Natural killer cell (primary cell): ENCODE measurements around the gene SGMS2. TPM values are rescaled to one million over a fixed set of nuclear protein-coding genes. Genes with fewer than 3 reads are reported as not detected.
"Not testable (repeated sequence)": the region's sequence is repeated elsewhere in the genome, so short reads cannot be mapped to it uniquely, and the experiment has no call there.

Experiments used
- ATAC-seq, 3 donors: fragments of 150-1000 bp in 2 of 3; fragments of 200-7000 bp in 1 of 3; cut with Tn5 transposase; 1 replicate in 1 of 3; 2 replicates in 2 of 3; pipeline ENCODE4 v1.10.0; 2021; ENCODE audit warnings: mild to moderate bottlenecking in 2 of 3, moderate library complexity in 2 of 3
- DNase-seq, 2 donors: peaks; one replicate each; pipeline versions ENCODE4 v3.0.0 to v3.0.0-alpha.2; 2013 to 2021; ENCODE audit warnings: mixed read lengths in 1 of 2
- H3K27ac ChIP-seq: one replicate; pipeline ENCODE4 v1.5.1; 2013; ENCODE audit warnings: mild to moderate bottlenecking, low read length
- H3K27me3 ChIP-seq: one replicate; pipeline ENCODE4 v1.6.1; 2013; ENCODE audit warnings: low read length; ENCODE audit not compliant: control insufficient read depth, insufficient read depth
- H3K36me3 ChIP-seq: one replicate; pipeline ENCODE4 v1.6.1; 2013; ENCODE audit warnings: low read length; ENCODE audit not compliant: control insufficient read depth, insufficient read depth
- H3K4me1 ChIP-seq: one replicate; pipeline ENCODE4 v1.6.1; 2013; ENCODE audit warnings: low read length; ENCODE audit not compliant: control insufficient read depth, insufficient read depth
- H3K4me3 ChIP-seq: one replicate; pipeline ENCODE4 v1.5.1; 2013; ENCODE audit warnings: low read length
- H3K9me3 ChIP-seq: one replicate; pipeline ENCODE4 v1.6.1; 2013; ENCODE audit warnings: low read length; ENCODE audit not compliant: control insufficient read depth, insufficient read depth
- H3K27ac Mint-ChIP-seq, 2 donors: one replicate each; pipeline ENCODE4 v1.8.0; 2022; ENCODE audit warnings: mild to moderate bottlenecking in 2 of 2, mixed read lengths in 2 of 2, moderate library complexity in 1 of 2
- H3K27me3 Mint-ChIP-seq, 2 donors: one replicate each; pipeline ENCODE4 v1.8.0; 2022; ENCODE audit warnings: low read depth in 2 of 2, mixed read lengths in 2 of 2
- H3K36me3 Mint-ChIP-seq: one replicate; pipeline ENCODE4 v1.8.0; 2022; ENCODE audit warnings: mixed read lengths
- H3K4me1 Mint-ChIP-seq, 2 donors: one replicate each; pipeline ENCODE4 v1.8.0; 2022; ENCODE audit warnings: mixed read lengths in 2 of 2
- H3K4me3 Mint-ChIP-seq: one replicate; pipeline ENCODE4 v1.8.0; 2022; ENCODE audit warnings: mild to moderate bottlenecking, moderate library complexity, mixed read lengths
- H3K9me3 Mint-ChIP-seq, 2 donors: one replicate each; pipeline ENCODE4 v1.8.0; 2022; ENCODE audit warnings: mixed read lengths in 2 of 2
- WGBS: methylation state at CpG from one replicate; pipeline ENCODE4 v1.1.7; 2013; ENCODE audit warnings: missing lambda C conversion rate; ENCODE audit not compliant: insufficient coverage; 5-methylcytosine and 5-hydroxymethylcytosine counted together
- intact Hi-C: fragments of 100-400 bp; cut with micrococcal nuclease; formaldehyde crosslinking; loops from one replicate; pipeline ENCODE4 v1.14.2; 2022
- total RNA-seq, 4 donors: library from RNA; stranded (reverse); fragments of 120-200 nt in 1 of 4; gene quantifications; one replicate each; pipeline versions ENCODE4 v1.2.3 to v1.2.4, GENCODE V29; 2013 to 2022
- TF ChIP-seq, protein P1 (sequence below): fragments of 200-600 bp; IDR thresholded peaks from one replicate; pipeline ENCODE4 v1.8.0; 2022; ENCODE audit warnings: antibody characterized with exemption

The SGMS2 gene
- total RNA-seq, 3 donors from 2014 or later (not counting 1 experiment from before 2014, with no cell fraction given): 0.16 to 0.98 (median 0.54) TPM

DNA sequence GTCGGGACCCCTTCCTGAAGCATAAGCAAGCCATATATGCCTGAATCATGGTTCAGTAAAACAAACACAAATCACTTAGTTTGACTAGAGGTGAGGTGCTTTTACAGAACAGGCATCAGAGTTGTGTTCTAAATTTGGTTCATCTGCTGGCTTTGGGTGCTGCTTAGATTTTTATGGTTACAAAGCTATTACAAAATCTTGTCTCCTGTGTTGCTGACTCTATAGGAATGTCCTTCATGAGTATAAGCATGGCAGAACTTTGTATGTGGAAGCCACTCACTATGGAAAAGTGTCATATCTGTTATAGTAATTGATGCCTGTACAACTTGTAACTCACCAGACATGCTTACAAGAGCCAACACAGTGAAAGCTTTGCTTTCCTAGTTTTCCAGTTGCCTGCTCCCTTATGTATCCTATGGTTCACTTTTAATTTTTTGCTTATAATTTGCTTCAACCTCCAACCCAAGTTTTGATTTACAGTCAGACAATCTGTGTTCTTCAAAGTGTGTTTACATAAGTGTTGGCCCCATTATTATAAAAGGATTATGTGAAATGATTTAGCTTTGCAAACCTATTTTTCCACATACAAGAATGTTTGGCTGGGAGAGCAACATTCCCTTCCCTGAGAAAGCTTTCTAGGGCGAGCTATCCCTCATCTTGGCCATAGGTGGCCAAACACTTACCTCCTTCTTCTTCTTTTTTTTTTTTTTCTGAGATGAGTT is 76.6 kb downstream of the SGMS2 start:
- Histone ChIP-seq H3K36me3 (no peaks in the 10 kb centered on the region), H3K27ac (no peak overlapping the region), H3K9me3 (no peaks in the 10 kb centered on the region), H3K27me3 (no peaks in the 10 kb centered on the region), H3K4me3 (no peak overlapping the region), H3K4me1 (no peaks in the 10 kb centered on the region)
- intact Hi-C loops: no loop called here
- Mint-ChIP-seq H3K36me3 (no peaks in the 10 kb centered on the region), H3K27ac (no peak overlapping the region), H3K4me3 (no peak overlapping the region), H3K4me1 (no peaks in the 10 kb centered on the region), H3K9me3 (no peaks in the 10 kb centered on the region), H3K27me3 (no peaks in the 10 kb centered on the region)
- DNase-seq (no peak), ATAC-seq (no peak)
- WGBS: 76% methylated on average over 2 of the region's 2 CpGs
- TF ChIP-seq, protein P1, sequence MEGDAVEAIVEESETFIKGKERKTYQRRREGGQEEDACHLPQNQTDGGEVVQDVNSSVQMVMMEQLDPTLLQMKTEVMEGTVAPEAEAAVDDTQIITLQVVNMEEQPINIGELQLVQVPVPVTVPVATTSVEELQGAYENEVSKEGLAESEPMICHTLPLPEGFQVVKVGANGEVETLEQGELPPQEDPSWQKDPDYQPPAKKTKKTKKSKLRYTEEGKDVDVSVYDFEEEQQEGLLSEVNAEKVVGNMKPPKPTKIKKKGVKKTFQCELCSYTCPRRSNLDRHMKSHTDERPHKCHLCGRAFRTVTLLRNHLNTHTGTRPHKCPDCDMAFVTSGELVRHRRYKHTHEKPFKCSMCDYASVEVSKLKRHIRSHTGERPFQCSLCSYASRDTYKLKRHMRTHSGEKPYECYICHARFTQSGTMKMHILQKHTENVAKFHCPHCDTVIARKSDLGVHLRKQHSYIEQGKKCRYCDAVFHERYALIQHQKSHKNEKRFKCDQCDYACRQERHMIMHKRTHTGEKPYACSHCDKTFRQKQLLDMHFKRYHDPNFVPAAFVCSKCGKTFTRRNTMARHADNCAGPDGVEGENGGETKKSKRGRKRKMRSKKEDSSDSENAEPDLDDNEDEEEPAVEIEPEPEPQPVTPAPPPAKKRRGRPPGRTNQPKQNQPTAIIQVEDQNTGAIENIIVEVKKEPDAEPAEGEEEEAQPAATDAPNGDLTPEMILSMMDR: no peak

DNA sequence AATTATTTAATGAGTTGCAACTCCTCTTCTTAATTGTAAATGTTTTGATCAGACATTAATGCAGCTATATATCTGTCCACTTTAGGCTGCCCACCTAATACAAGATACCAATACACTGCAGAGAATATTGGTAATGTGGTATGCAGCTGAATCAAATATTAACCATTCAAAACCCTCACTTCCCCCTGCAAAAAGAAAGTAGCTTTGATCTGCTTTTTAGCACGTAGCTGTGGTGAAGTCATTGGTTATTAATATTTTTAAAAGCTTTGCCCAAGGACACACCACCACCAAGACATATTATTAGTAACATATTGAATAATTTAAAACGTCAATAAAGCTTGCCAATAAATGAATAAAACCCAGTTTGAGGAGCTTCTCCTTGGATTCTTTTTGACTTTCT is 78.0 kb downstream of the SGMS2 start:
- Histone ChIP-seq H3K4me1 (no peaks in the 10 kb centered on the region), H3K36me3 (no peaks in the 10 kb centered on the region), H3K4me3 (no peak overlapping the region), H3K9me3 (no peaks in the 10 kb centered on the region), H3K27ac (no peak overlapping the region), H3K27me3 (no peaks in the 10 kb centered on the region)
- DNase-seq: no peak
- Mint-ChIP-seq H3K4me1 (no peaks in the 10 kb centered on the region), H3K27ac (no peak overlapping the region), H3K4me3 (no peak overlapping the region), H3K9me3 (no peaks in the 10 kb centered on the region), H3K36me3 (no peaks in the 10 kb centered on the region), H3K27me3 (no peaks in the 10 kb centered on the region)
- intact Hi-C loops: no loop called here
- WGBS: 86% methylated on average over 1 of the region's 2 CpGs
- no peak for ATAC-seq
- TF ChIP-seq, protein P1: no peak

DNA sequence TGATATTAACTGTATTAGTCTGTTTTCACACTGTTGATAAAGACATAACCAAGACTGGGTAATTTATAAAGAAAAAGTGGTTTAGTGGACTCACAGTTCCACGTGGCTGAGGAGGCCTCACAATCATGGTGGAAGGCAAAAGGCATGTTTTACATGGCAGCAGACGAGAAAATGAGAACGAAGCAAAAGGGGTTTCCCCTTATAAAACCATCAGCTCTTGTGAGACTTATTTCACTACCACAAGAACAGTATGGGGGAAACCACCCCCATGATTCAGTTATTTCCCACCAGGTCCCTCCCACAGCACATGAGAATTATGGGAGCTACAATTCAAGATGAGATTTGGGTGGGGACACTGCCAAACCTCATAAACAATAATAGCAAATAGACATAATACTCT is 80.3 kb downstream of the SGMS2 start:
- DNase-seq, H3K27ac Mint-ChIP-seq, H3K36me3 Mint-ChIP-seq, H3K4me1 Mint-ChIP-seq, H3K36me3 ChIP-seq, intact Hi-C loops, H3K27ac ChIP-seq, H3K9me3 ChIP-seq, H3K4me3 Mint-ChIP-seq, ATAC-seq, H3K4me3 ChIP-seq, H3K27me3 Mint-ChIP-seq, H3K4me1 ChIP-seq, H3K27me3 ChIP-seq, H3K9me3 Mint-ChIP-seq: not testable (repeated sequence)
- WGBS: 57% methylated on average over 3 of the region's 3 CpGs

DNA sequence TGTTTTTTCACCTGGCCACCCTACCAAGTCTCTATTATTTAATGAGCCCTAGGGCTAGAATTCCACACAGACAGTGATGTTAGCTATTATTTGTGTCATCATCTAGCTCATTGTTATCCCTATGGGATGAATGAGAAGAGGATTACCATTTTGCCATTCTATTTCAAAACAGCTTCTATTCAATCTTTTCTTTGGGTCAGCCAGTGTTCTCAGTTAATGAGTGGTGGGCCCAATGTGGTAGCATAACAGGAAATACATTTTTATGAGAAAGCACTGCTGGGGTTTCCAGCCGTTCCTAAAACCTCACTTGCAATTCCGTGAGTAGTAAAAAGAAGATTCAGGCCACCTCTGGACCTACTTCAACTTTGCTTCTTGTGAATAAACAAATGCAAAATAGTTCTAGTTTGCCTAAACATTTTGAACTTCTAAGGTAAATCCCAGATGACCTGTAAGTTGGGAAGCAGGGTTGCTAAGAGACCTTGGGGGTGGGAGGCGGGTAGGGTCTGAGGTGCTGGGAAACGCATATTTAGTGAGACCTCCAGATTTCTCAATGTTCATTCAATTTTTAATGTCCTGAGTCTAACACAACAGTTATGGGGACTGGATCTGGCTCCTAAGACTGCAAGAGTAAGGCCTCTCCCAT is 81.8 kb downstream of the SGMS2 start:
- TF ChIP-seq, protein P1: no peak
- intact Hi-C loops: no loop called here
- Histone ChIP-seq H3K27ac (no peak overlapping the region), H3K4me1 (no peaks in the 10 kb centered on the region), H3K36me3 (no peaks in the 10 kb centered on the region), H3K9me3 (no peaks in the 10 kb centered on the region), H3K4me3 (no peak overlapping the region), H3K27me3 (no peaks in the 10 kb centered on the region)
- WGBS: 93% methylated on average over 4 of the region's 4 CpGs
- Mint-ChIP-seq H3K36me3 (no peaks in the 10 kb centered on the region), H3K4me3 (no peak overlapping the region), H3K27me3 (no peaks in the 10 kb centered on the region), H3K9me3 (no peaks in the 10 kb centered on the region), H3K27ac (no peak overlapping the region), H3K4me1 (no peaks in the 10 kb centered on the region)
- no peak for DNase-seq
- ATAC-seq: no peak
